Measurements from ENCODE around the gene HOXB3.

Gene HOXB3

GRCh38 chr17:48591255-48592056 is 1.4 kb upstream of the HOXB3 start:
- Mint-ChIP-seq H3K9me3 (no peaks in the 10 kb centered on the region), H3K36me3 (ENCODE audit: low read depth) (no peaks in the 10 kb centered on the region), H3K4me1 (ENCODE audit: low read depth) (peaks cover 33% of the 10 kb centered on the region), H3K27me3 (peaks cover 88% of the 10 kb centered on the region), H3K4me3 (no peak overlapping the region), H3K27ac (no peak overlapping the region)

DNA sequence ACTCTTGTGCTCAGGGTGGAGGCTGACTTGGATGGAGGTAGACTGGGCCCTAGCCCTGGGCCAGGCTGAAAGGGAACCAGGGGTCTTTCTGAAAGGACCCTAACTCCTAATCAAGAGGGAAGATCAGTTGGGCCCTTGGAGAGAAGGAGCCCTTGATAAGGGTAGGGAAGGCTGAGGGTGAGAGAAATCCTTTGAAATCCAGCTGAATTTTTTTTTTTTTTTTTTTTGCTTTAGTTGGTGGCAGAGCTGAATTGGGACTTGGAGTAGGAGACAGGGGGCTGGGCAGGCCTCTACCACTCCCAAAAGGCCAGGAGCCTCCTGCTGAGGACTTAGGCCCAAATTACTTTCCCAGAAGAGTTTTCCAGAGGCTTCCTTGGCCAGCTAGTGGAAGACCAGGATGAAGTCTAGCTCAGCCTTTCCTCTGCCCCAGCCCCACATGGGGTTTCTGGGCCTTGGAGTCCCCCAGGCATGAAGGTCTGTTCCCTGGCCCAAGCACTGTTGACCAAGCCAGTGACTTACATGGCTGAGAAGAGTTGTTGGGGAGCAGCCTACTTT is 643 bp upstream of the HOXB3 start:
- Mint-ChIP-seq H3K9me3 (no peaks in the 10 kb centered on the region), H3K4me1 (ENCODE audit: low read depth) (peaks cover 37% of the 10 kb centered on the region), H3K36me3 (ENCODE audit: low read depth) (no peaks in the 10 kb centered on the region), H3K4me3 (no peak overlapping the region), H3K27me3 (peaks cover 88% of the 10 kb centered on the region), H3K27ac (no peak overlapping the region)

DNA sequence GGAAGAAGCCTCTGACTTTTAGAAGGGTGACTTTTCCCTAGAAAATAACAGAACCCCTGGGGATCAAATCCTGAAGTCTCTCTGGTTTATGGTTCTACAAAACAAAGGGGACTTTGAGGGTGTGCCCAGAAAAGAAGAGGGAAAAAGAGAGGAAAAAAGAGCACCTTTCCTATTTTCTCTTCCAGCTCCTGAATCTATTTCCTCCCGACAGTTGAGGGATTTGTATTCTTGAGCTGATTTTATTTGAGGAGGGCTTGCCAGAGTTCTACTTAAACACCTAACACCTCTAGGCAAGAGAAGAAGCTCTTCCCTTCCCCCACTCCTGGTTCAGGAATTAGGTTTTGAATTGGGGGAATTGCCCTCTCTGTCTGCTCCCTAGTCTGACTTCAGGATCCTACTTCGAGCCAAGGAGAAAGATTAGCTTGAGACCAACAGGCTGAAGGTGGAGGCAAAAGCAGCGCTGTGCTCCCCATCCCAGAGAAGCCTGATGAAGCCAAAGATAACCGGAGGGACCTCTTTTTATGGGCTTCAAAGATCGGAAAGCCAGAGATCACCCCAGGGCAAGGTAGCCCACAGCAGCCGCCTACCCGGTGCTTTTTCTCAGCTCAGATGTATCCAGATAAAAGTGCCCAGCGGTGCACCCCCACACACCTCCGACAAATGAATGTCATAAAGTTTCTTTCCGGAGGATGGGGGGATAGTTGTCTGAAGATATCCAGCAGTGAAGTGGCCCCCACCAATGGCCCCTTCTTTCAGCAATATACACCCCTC is 796 bp downstream of the HOXB3 start:
- Mint-ChIP-seq H3K27ac (no peak overlapping the region), H3K27me3 (peaks cover 79% of the 10 kb centered on the region), H3K9me3 (no peaks in the 10 kb centered on the region), H3K36me3 (ENCODE audit: low read depth) (no peaks in the 10 kb centered on the region), H3K4me3 (peak overlapping the region; percentile 25), H3K4me1 (ENCODE audit: low read depth) (peaks cover 45% of the 10 kb centered on the region)

GRCh38 chr17:48588528-48588927 is 1.5 kb downstream of the HOXB3 start:
- Mint-ChIP-seq H3K4me1 (ENCODE audit: low read depth) (peaks cover 38% of the 10 kb centered on the region), H3K27ac (no peak overlapping the region), H3K4me3 (no peak overlapping the region), H3K27me3 (peaks cover 80% of the 10 kb centered on the region), H3K9me3 (no peaks in the 10 kb centered on the region), H3K36me3 (ENCODE audit: low read depth) (no peaks in the 10 kb centered on the region)

DNA sequence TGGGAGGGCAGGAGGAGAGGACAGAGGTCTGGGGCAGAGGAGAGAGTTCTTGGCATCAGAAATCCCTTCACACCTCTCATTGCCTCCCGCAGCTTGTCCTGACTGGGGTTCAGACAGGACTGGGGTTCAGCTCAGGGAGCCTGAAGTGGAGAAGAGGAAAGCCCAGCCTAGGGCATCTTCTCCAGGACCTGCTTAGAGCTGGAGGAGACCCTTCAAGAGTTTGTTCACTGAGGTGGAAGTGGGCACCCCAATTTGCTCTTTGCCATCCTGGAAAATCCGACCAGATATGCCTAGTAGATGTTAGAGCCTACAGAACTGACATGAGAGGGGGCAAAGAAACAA is 2.0 kb downstream of the HOXB3 start:
- H3K4me3 Mint-ChIP-seq = no peak overlapping the region
- H3K4me1 Mint-ChIP-seq (ENCODE audit: low read depth) = peaks cover 36% of the 10 kb centered on the region
- no peaks in the 10 kb centered on the region for H3K36me3 Mint-ChIP-seq (ENCODE audit: low read depth)
- H3K9me3 Mint-ChIP-seq = no peaks in the 10 kb centered on the region
- peaks cover 83% of the 10 kb centered on the region for H3K27me3 Mint-ChIP-seq
- no peak overlapping the region for H3K27ac Mint-ChIP-seq

DNA sequence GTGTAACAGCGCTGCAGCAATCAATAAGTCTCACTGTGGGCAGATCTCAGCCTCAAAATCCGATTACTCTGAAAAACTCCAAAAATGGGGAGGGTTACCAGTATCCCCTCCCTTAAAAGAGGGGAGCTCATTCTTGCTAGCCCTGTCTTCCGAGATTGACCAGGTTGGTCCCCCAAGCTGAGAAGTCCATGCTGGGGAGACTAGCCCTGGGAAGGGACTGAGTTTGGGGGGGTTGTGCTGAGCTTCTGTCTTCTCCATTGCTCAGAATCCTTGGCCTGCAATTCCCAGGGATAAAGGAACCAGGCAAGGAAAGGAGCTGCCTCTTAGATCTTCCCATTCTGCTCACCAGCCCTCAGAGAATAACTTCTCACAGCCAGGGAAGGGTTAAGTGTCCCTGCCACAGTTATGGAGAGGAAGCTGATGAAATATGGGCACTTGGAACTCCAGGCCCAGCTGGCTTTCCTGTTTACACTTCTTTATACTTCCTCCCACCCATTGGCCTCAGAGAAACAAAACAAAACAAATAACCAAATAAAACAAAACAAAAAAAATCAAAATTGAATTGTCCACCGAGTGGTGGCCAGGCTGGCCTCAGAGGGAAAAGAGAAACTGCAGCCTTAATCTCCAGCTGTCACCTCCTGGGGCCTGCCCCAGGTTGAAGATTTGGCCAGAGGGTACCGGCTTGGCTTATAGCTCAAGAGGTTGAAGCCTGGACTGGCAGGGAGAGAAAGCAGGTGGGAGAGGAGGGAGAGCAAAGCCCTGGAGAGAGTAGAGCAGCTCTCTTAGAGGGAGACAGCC is 2.6 kb downstream of the HOXB3 start:
- H3K36me3 Mint-ChIP-seq (ENCODE audit: low read depth) = no peaks in the 10 kb centered on the region
- H3K27ac Mint-ChIP-seq = no peak overlapping the region
- H3K4me3 Mint-ChIP-seq = no peak overlapping the region
- peaks cover 36% of the 10 kb centered on the region for H3K4me1 Mint-ChIP-seq (ENCODE audit: low read depth)
- H3K27me3 Mint-ChIP-seq = peaks cover 86% of the 10 kb centered on the region
- H3K9me3 Mint-ChIP-seq = no peaks in the 10 kb centered on the region

DNA sequence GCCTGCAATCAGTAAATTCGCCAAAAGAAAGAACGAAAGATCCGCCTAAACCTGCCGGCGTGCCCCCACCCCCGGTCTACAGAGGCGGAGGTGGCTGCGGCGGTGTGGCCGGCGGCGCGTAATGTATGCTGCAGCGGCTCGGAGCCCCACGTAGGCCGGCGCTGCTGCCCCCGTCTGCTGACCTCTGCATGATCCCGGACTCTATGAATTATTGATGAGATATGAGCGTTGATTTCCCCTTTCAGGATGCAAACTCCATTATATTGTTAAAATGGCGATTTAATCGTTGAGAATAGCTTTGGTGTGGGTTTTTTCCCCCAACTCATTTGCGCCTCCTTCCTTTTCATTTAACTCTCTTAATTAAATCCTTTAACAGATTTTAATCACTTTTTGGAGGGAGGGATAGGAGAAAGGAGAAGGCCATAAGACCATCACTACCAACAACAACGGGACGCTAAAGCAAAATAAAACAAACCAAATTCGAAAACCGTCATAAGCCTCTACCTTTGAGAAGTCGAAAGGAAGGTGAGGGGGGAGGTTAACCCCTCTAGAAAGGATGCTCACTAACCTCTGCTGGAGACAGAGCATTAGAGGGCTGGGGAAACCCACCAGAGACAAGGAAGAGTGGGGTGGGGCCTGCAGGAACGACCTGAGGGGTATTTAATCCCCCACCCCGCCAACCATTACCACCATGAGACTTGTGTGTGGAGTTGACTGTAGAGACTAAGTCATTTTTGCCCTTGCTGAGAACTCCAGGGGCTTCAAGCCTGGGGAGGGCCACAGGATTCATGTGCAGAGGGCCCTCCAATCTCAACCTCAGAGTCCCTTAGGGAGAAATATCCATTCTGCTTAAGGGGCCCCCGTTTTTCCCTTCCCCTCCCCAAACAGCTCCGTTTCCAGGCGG is 3.4 kb downstream of the HOXB3 start:
- Mint-ChIP-seq H3K4me1 (ENCODE audit: low read depth) (peaks cover 35% of the 10 kb centered on the region), H3K27ac (peak overlapping the region; percentile 2), H3K4me3 (peak overlapping the region; percentile 84), H3K36me3 (ENCODE audit: low read depth) (no peaks in the 10 kb centered on the region), H3K27me3 (peaks cover 82% of the 10 kb centered on the region), H3K9me3 (no peaks in the 10 kb centered on the region)

DNA sequence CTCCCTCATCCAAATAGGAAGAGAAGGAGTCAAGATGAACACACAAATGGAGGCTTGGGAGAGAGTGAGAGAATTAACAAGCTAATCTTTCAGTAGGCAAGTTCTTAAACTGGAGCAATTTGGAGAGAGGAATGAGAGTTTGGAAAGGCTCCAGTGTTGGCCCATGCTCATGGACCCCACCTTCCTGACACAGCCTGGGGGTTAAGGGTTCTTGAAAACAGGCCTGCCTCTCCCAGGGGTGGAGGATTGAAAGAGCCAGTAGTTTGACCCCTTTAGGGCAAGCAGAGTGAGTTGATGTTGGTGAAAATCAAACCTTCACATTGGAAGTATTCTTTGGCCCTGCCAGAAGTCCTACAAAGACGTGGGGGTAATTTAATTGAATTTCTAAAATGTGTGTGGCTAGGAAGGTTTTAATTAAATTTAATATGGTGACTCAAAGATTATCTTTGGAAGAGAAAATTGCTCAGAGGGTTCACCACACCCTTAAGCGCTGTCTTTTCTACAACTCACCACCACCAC is 5.8 kb downstream of the HOXB3 start:
- Mint-ChIP-seq H3K27ac (no peak overlapping the region), H3K4me3 (peak overlapping the region; percentile 21), H3K4me1 (ENCODE audit: low read depth) (peaks cover 38% of the 10 kb centered on the region), H3K36me3 (ENCODE audit: low read depth) (no peaks in the 10 kb centered on the region), H3K27me3 (peaks cover 83% of the 10 kb centered on the region), H3K9me3 (no peaks in the 10 kb centered on the region)

GRCh38 chr17:48583708-48584222 is 6.3 kb downstream of the HOXB3 start:
- peaks cover 83% of the 10 kb centered on the region for H3K27me3 Mint-ChIP-seq
- H3K36me3 Mint-ChIP-seq (ENCODE audit: low read depth) = no peaks in the 10 kb centered on the region
- H3K9me3 Mint-ChIP-seq = no peaks in the 10 kb centered on the region
- H3K4me3 Mint-ChIP-seq = peak overlapping the region; percentile 21
- peaks cover 43% of the 10 kb centered on the region for H3K4me1 Mint-ChIP-seq (ENCODE audit: low read depth)
- H3K27ac Mint-ChIP-seq = no peak overlapping the region

DNA sequence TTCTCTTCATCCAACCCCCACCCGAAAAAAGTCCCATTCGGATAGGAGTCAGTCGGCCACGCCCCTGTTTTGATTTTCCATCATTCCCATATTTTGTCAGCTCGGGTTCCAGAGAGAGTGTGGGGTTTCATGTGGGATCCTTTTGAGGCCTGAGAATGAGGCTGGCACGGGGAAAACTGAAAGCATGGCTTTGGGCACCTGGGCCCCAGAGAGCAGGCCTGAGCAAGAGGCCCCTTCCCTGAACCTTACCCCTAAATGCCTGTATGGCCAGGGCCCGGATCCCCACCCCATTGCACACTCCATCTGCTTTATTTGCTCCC is 7.3 kb downstream of the HOXB3 start:
- no peaks in the 10 kb centered on the region for H3K9me3 Mint-ChIP-seq
- peak overlapping the region; percentile 61 for H3K4me3 Mint-ChIP-seq
- peaks cover 45% of the 10 kb centered on the region for H3K4me1 Mint-ChIP-seq (ENCODE audit: low read depth)
- H3K36me3 Mint-ChIP-seq (ENCODE audit: low read depth) = no peaks in the 10 kb centered on the region
- no peak overlapping the region for H3K27ac Mint-ChIP-seq
- peaks cover 75% of the 10 kb centered on the region for H3K27me3 Mint-ChIP-seq

- H3K4me3 Mint-ChIP-seq = peak overlapping the region; percentile 88
- no peaks in the 10 kb centered on the region for H3K9me3 Mint-ChIP-seq
- H3K36me3 Mint-ChIP-seq (ENCODE audit: low read depth) = no peaks in the 10 kb centered on the region
- peaks cover 59% of the 10 kb centered on the region for H3K27me3 Mint-ChIP-seq
- no peak overlapping the region for H3K27ac Mint-ChIP-seq
- peaks cover 42% of the 10 kb centered on the region for H3K4me1 Mint-ChIP-seq (ENCODE audit: low read depth)
Observed at GRCh38 chr17:48579760-48580554, 10.1 kb downstream of the HOXB3 start.

DNA sequence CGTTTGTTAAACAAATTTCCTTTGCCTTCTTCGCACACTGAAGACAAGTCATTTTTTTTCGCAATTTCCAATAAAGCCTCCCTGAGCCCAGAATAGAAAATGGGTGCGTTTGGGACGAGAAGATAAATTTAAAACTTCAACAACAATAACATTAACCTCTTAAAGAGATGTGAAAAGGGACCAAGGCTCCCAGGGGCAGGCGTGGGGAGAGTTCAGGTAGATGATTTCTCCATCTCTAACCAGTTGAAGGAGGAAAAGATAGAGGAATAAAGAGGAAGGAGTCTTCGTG is 10.6 kb downstream of the HOXB3 start:
- H3K36me3 Mint-ChIP-seq (ENCODE audit: low read depth) = no peaks in the 10 kb centered on the region
- no peaks in the 10 kb centered on the region for H3K9me3 Mint-ChIP-seq
- no peak overlapping the region for H3K27ac Mint-ChIP-seq
- H3K4me1 Mint-ChIP-seq (ENCODE audit: low read depth) = peaks cover 42% of the 10 kb centered on the region
- peak overlapping the region; percentile 88 for H3K4me3 Mint-ChIP-seq
- H3K27me3 Mint-ChIP-seq = peaks cover 61% of the 10 kb centered on the region

GRCh38 chr17:48578616-48579470 is 11.2 kb downstream of the HOXB3 start:
- peaks cover 42% of the 10 kb centered on the region for H3K4me1 Mint-ChIP-seq (ENCODE audit: low read depth)
- no peak overlapping the region for H3K27ac Mint-ChIP-seq
- H3K36me3 Mint-ChIP-seq (ENCODE audit: low read depth) = no peaks in the 10 kb centered on the region
- H3K27me3 Mint-ChIP-seq = peaks cover 59% of the 10 kb centered on the region
- peak overlapping the region; percentile 88 for H3K4me3 Mint-ChIP-seq
- H3K9me3 Mint-ChIP-seq = no peaks in the 10 kb centered on the region
